ENCODE data around the gene ZNF800. TPM values are rescaled to one million over a fixed set of nuclear protein-coding genes. Genes with fewer than 3 reads are reported as not detected.

Gene ZNF800
- total RNA-seq, 2 experiments from 2014 or later = 18.2 to 19.5 TPM

GRCh38 chr7:127390186-127390816, 2.2 kb downstream of the ZNF800 start:
- peaks cover 36% of the 10 kb centered on the region for H3K36me3 Mint-ChIP-seq (ENCODE audit: low read depth)
- no peak for DNase-seq
- peak overlapping the region; percentile 17 for H3K4me3 Mint-ChIP-seq
- intact Hi-C loops (cut with micrococcal nuclease) = loop anchor here (1.0 to 10.0 kb wide), 5 partner anchors 14 to 1064 kb away; partner anchors contain the start of genes GRM8, HILPDA and LRRC4
- peaks cover 3% of the 10 kb centered on the region for H3K9me3 Mint-ChIP-seq
- no peak overlapping the region for H3K27ac Mint-ChIP-seq
- no peaks in the 10 kb centered on the region for H3K27me3 Mint-ChIP-seq (ENCODE audit: low read depth)
- CTCF ChIA-PET = interaction anchor here (0.8 to 1.4 kb wide), 3 partner anchors 42 to 105 kb away, joined by 3 to 9 read pairs (median 4); no protein-coding TSS in a partner anchor
- H3K4me1 Mint-ChIP-seq (ENCODE audit: low read depth) = peaks cover 62% of the 10 kb centered on the region

GRCh38 chr7:127389321-127389720, 3.2 kb downstream of the ZNF800 start:
- CTCF ChIA-PET = interaction anchor here (0.9 kb wide), 1 partner anchor 58 kb away, joined by 4 read pairs; no protein-coding TSS in a partner anchor
- Mint-ChIP-seq H3K4me1 (ENCODE audit: low read depth) (peaks cover 57% of the 10 kb centered on the region), H3K4me3 (no peak overlapping the region), H3K36me3 (ENCODE audit: low read depth) (peaks cover 41% of the 10 kb centered on the region), H3K27ac (no peak overlapping the region), H3K9me3 (no peaks in the 10 kb centered on the region), H3K27me3 (ENCODE audit: low read depth) (no peaks in the 10 kb centered on the region)
- intact Hi-C loops (cut with micrococcal nuclease) = no loop called here
- no peak for DNase-seq

GRCh38 chr7:127387974-127388373, 4.5 kb downstream of the ZNF800 start:
- Mint-ChIP-seq H3K9me3 (no peaks in the 10 kb centered on the region), H3K4me3 (no peak overlapping the region), H3K4me1 (ENCODE audit: low read depth) (peaks cover 55% of the 10 kb centered on the region), H3K27ac (no peak overlapping the region), H3K36me3 (ENCODE audit: low read depth) (peaks cover 45% of the 10 kb centered on the region), H3K27me3 (ENCODE audit: low read depth) (no peaks in the 10 kb centered on the region)
- intact Hi-C loops (cut with micrococcal nuclease) = no loop called here
- CTCF ChIA-PET = no interaction called here
- DNase-seq = no peak

- intact Hi-C loops (cut with micrococcal nuclease) = no loop called here
- no peak for DNase-seq
- Mint-ChIP-seq H3K27ac (no peak overlapping the region), H3K4me1 (ENCODE audit: low read depth) (peaks cover 64% of the 10 kb centered on the region), H3K27me3 (ENCODE audit: low read depth) (no peaks in the 10 kb centered on the region), H3K4me3 (no peak overlapping the region), H3K9me3 (no peaks in the 10 kb centered on the region), H3K36me3 (ENCODE audit: low read depth) (peaks cover 34% of the 10 kb centered on the region)
- CTCF ChIA-PET = interaction anchor here (1.8 kb wide), 1 partner anchor 35 kb away, joined by 6 read pairs; no protein-coding TSS in a partner anchor
These were observed 9.2 kb downstream of the ZNF800 start for GRCh38 chr7:127383123-127383835.

GRCh38 chr7:127382301-127383085, 10.0 kb downstream of the ZNF800 start:
- Mint-ChIP-seq H3K9me3 (no peaks in the 10 kb centered on the region), H3K27me3 (ENCODE audit: low read depth) (no peaks in the 10 kb centered on the region), H3K27ac (no peak overlapping the region), H3K36me3 (ENCODE audit: low read depth) (peaks cover 34% of the 10 kb centered on the region), H3K4me1 (ENCODE audit: low read depth) (peaks cover 64% of the 10 kb centered on the region), H3K4me3 (no peak overlapping the region)
- CTCF ChIA-PET = interaction anchor here (1.2 kb wide), 1 partner anchor 34 kb away, joined by 4 read pairs; no protein-coding TSS in a partner anchor
- DNase-seq = no peak
- intact Hi-C loops (cut with micrococcal nuclease) = loop anchor here (1.0 kb wide), 1 partner anchor 9 kb away; no protein-coding TSS in a partner anchor

- H3K4me3 Mint-ChIP-seq = no peak overlapping the region
- no peak for DNase-seq
These were observed 12.0 kb downstream of the ZNF800 start for GRCh38 chr7:127380479-127380878.

GRCh38 chr7:127379642-127380041, 12.9 kb downstream of the ZNF800 start:
- CTCF ChIA-PET = interaction anchor here (0.7 to 1.4 kb wide), 2 partner anchors 9 to 28 kb away, joined by 3 read pairs; no protein-coding TSS in a partner anchor
- Mint-ChIP-seq H3K27ac (no peak overlapping the region), H3K9me3 (no peaks in the 10 kb centered on the region), H3K4me1 (ENCODE audit: low read depth) (peaks cover 70% of the 10 kb centered on the region), H3K36me3 (ENCODE audit: low read depth) (peaks cover 31% of the 10 kb centered on the region), H3K4me3 (no peak overlapping the region), H3K27me3 (ENCODE audit: low read depth) (no peaks in the 10 kb centered on the region)
- intact Hi-C loops (cut with micrococcal nuclease) = loop anchor here (10.0 kb wide), 1 partner anchor 365 kb away; no protein-coding TSS in a partner anchor
- DNase-seq = no peak

More at GRCh38 chr7:127380479-127380878, 12.0 kb downstream of the ZNF800 start:
- no peaks in the 10 kb centered on the region for H3K27me3 Mint-ChIP-seq (ENCODE audit: low read depth)
- CTCF ChIA-PET = interaction anchor here (1.4 kb wide), 1 partner anchor 10 kb away, joined by 3 read pairs; no protein-coding TSS in a partner anchor
- intact Hi-C loops (cut with micrococcal nuclease) = no loop called here
- peaks cover 35% of the 10 kb centered on the region for H3K36me3 Mint-ChIP-seq (ENCODE audit: low read depth)
- H3K4me1 Mint-ChIP-seq (ENCODE audit: low read depth) = peaks cover 72% of the 10 kb centered on the region
- H3K9me3 Mint-ChIP-seq = no peaks in the 10 kb centered on the region
- H3K27ac Mint-ChIP-seq = no peak overlapping the region

GRCh38 chr7:127378537-127378936, 14.0 kb downstream of the ZNF800 start:
- peaks cover 73% of the 10 kb centered on the region for H3K4me1 Mint-ChIP-seq (ENCODE audit: low read depth)
- CTCF ChIA-PET = interaction anchor here (1.3 to 1.6 kb wide), 2 partner anchors 26 to 69 kb away, joined by 3 to 6 read pairs; no protein-coding TSS in a partner anchor
- no peak overlapping the region for H3K4me3 Mint-ChIP-seq
- DNase-seq = no peak
- no peaks in the 10 kb centered on the region for H3K27me3 Mint-ChIP-seq (ENCODE audit: low read depth)
- H3K9me3 Mint-ChIP-seq = no peaks in the 10 kb centered on the region
- H3K27ac Mint-ChIP-seq = no peak overlapping the region
- intact Hi-C loops (cut with micrococcal nuclease) = loop anchor here (10.0 kb wide), 1 partner anchor 366 kb away; no protein-coding TSS in a partner anchor
- peaks cover 39% of the 10 kb centered on the region for H3K36me3 Mint-ChIP-seq (ENCODE audit: low read depth)

- H3K27me3 Mint-ChIP-seq (ENCODE audit: low read depth) = no peaks in the 10 kb centered on the region
- intact Hi-C loops (cut with micrococcal nuclease) = loop anchor here (10.0 kb wide), 1 partner anchor 367 kb away; no protein-coding TSS in a partner anchor
- H3K4me3 Mint-ChIP-seq = no peak overlapping the region
- no peaks in the 10 kb centered on the region for H3K9me3 Mint-ChIP-seq
- no peak overlapping the region for H3K27ac Mint-ChIP-seq
- DNase-seq = no peak
- peaks cover 67% of the 10 kb centered on the region for H3K4me1 Mint-ChIP-seq (ENCODE audit: low read depth)
- peaks cover 39% of the 10 kb centered on the region for H3K36me3 Mint-ChIP-seq (ENCODE audit: low read depth)
- CTCF ChIA-PET = interaction anchor here (1.3 to 1.6 kb wide), 2 partner anchors 27 to 70 kb away, joined by 3 to 6 read pairs; no protein-coding TSS in a partner anchor
These were observed 15.1 kb downstream of the ZNF800 start for GRCh38 chr7:127377425-127377824.

GRCh38 chr7:127375631-127376030, 16.9 kb downstream of the ZNF800 start:
- Mint-ChIP-seq H3K27ac (no peak overlapping the region), H3K9me3 (no peaks in the 10 kb centered on the region), H3K4me1 (ENCODE audit: low read depth) (peaks cover 53% of the 10 kb centered on the region), H3K27me3 (ENCODE audit: low read depth) (no peaks in the 10 kb centered on the region), H3K36me3 (ENCODE audit: low read depth) (peaks cover 34% of the 10 kb centered on the region), H3K4me3 (no peak overlapping the region)
- CTCF ChIA-PET = no interaction called here
- intact Hi-C loops (cut with micrococcal nuclease) = loop anchor here (1.0 to 10.0 kb wide), 5 partner anchors 15 to 369 kb away; no protein-coding TSS in a partner anchor
- no peak for DNase-seq

GRCh38 chr7:127367679-127368078, 24.8 kb downstream of the ZNF800 start:
- no peak overlapping the region for H3K27ac Mint-ChIP-seq
- no peak overlapping the region for H3K4me3 Mint-ChIP-seq
- DNase-seq = no peak
- H3K27me3 Mint-ChIP-seq (ENCODE audit: low read depth) = no peaks in the 10 kb centered on the region
- H3K4me1 Mint-ChIP-seq (ENCODE audit: low read depth) = peaks cover 23% of the 10 kb centered on the region
- CTCF ChIA-PET = interaction anchor here (0.9 kb wide), 1 partner anchor 20 kb away, joined by 3 read pairs; no protein-coding TSS in a partner anchor
- H3K9me3 Mint-ChIP-seq = no peaks in the 10 kb centered on the region
- H3K36me3 Mint-ChIP-seq (ENCODE audit: low read depth) = peaks cover 11% of the 10 kb centered on the region
- intact Hi-C loops (cut with micrococcal nuclease) = no loop called here

All from activated naive CD4-positive, alpha-beta T cell treated with anti-CD3 and anti-CD28 coated beads for 36 hours (primary cell).